ENCODE measurements around the gene VWA2.
"Not testable (repeated sequence)": the region's sequence is repeated elsewhere in the genome, so short reads cannot be mapped to it uniquely, and the experiment has no call there.

The VWA2 gene

GRCh38 chr10:114320249-114321116 is 81.4 kb downstream of the VWA2 start:
- DNase-seq, result no peak

- no peak for DNase-seq
Measured at GRCh38 chr10:114322344-114322743, 83.3 kb downstream of the VWA2 start.

DNA sequence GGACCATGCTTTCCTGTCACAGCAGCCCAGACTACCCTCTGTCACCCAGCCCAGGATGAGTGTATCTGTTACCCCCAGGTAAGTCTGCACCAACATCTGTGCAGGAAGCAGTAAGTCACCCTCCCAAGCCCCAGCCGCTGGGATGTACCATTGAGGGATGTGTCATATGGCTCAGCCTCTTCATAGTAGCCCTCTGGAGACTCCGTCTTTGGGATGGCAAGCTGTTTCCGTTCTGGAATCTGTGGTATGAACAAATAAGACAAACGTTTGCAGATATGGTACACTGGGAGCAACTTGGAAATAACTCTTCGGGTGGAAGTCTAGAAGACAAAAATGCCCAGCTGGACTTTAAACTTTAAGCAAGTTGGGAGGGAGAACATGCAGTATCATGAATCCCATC is 84.0 kb downstream of the VWA2 start:
- no peak for DNase-seq

DNA sequence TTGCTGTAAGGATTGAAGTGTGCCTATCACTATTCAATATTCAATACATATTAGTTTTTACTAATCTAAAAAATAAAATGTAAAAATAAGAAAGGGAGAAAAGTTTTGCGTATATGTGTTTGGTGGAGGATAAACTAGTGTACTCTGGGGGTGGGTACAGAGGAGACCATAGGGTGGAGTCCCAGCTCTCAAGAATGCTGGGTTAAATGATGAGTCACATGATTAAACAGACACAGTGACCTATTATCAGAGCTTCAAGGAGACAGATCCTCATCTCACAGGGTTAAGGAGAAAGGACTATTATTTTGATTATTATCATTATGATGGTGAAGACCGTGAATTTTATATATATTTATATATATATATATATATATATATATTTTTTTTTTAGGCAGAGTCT is 87.7 kb downstream of the VWA2 start:
- no peak for DNase-seq

DNA sequence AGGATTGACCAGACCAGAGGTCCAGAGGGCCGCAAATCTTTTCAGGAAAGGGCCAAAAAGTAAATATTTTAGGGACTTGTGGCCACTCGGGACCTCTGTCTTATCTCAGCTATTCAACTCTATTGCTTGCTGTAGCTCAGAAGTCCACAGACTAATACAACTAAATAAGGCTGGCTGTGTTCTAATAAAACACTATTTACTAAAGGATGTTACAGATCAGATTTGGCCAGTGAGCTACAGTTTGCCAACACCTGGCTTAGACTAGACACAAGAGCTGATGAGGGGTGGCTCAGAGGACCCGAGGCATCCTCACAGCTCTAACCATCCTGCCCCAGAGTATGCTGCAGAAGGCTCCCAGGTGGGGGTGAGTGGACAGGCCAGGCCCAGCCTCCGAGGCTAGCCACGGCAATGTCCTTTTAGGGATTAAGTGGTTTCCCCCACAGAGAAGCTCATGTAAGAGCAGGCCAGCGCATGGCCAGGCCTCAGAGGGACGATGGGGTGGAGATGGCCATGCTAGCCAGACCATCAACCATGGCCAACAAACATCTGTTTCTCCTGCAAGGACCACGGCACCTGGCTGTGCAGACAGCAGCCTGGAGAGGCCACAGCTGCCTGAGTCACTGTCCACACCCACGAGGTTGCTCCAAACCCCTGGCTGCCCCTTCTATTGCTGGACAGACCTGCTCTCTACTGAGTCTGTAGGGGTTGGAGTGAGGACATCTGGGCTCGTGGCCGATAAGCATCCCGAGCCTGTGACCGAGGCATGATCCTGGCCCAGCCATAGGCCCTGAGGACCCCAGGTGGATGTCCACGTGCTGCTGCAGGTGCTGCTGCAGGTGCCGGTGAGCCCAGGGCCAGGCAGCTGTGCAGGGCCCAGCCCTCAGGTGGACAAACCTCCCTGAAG is 88.7 kb downstream of the VWA2 start:
- DNase-seq, result no peak

- DNase-seq, result no peak
Measured at GRCh38 chr10:114328441-114328812, 89.4 kb downstream of the VWA2 start.

DNA sequence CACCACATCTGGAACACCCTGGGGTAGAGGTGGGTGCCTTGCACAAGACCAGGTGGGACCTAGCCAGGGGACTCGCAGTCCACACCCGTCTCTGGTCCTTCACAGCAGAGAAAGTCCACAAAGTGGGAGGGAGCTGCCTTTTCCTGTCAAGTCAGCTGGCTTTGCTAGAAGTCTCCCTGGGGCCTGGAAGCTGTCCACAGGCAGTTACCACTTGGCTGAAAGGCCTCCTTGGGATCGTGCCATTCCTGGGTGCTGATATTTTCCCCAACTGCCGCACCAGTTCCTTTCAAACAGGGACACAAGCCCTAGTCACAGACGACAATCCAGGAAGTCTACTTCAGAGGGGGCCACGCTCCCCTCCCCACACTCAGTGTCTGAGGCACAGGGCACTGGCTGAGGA is 89.8 kb downstream of the VWA2 start:
- DNase-seq, result no peak

- no peak for DNase-seq
Measured at GRCh38 chr10:114329634-114330365, 90.7 kb downstream of the VWA2 start.

DNA sequence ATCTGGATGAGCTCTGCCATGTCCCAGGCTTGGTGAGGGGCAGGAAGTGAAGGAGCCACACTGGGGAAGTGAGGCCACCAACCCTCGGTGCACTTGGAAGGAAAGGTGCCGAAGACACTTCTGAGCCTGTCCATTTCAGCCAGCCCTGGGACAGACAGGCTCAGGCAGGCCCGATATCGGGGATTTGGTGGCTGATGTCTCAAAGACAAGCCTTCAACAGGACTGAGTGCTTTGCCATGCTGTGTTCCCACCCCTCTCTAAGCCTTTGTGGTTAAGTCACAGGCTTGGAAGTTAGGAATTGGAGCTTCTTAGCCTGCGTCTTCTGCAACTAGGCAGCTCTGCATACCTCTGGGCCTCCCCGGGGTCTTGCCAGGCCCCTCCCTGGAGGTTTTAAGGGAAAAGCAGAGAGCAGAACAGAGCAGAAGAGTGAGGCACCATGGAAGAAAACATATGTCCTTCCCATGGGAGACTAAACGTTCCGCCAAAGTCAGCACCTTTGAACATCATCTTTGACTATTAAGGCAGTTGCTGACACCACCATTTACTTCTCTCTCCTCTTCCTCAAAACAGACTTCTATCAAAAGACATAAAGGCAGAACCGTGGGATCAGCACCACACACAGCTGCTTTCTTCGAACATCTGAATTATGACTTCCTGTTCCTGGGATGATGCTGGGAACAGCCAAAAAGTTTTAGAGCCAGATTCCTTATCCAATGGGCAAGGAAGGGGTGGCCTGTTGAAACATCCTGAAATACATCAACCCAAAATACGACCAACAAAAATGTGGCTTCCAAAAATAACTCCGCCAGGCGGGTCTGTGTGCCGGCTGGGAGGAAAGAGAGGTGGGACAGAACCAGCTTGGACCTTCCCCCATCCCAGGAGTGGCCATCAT is 93.5 kb downstream of the VWA2 start:
- DNase-seq, result no peak

- DNase-seq, result not testable (repeated sequence)
Measured at GRCh38 chr10:114333441-114333840, 94.4 kb downstream of the VWA2 start.

DNA sequence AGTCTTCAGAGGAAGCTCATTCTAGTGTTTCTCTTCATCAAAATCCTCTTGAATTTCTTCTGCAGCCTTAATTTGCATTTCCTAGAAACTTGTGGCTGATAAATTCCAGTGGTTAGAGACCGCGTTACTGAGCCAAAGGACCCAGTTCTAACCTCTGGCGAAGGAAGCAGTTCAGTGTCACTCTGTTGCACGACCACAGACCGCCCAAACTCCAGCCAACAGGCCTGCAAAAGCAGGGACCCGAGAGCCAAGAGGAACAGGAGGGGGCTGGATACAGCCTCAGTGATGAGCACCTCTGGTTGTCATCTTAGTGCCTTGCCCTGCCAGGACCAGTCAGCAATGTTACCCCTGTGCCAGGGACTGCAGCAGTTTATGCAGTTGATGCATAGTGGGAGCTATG is 95.2 kb downstream of the VWA2 start:
- DNase-seq, result no peak

DNA sequence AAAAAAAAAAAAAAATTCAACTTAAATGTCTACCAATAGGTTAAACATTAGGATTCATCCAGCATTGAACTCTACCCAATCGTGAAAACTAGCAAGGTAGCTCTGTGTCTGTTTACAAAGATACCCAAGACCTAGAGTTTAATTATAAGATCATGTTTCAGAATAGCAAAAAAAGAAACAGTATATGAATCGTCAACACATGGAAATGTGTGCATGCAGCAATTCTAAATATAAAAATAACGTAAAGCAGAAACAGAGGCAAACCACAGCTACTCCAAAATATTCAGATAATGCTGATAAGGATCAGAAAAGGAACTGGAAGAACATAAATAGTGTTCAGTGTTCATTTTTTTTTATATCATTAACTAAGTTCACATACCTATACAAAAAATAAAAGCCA is 96.6 kb downstream of the VWA2 start:
- DNase-seq, result no peak

- DNase-seq, result no peak
Measured at GRCh38 chr10:114336823-114337509, 97.9 kb downstream of the VWA2 start.

DNA sequence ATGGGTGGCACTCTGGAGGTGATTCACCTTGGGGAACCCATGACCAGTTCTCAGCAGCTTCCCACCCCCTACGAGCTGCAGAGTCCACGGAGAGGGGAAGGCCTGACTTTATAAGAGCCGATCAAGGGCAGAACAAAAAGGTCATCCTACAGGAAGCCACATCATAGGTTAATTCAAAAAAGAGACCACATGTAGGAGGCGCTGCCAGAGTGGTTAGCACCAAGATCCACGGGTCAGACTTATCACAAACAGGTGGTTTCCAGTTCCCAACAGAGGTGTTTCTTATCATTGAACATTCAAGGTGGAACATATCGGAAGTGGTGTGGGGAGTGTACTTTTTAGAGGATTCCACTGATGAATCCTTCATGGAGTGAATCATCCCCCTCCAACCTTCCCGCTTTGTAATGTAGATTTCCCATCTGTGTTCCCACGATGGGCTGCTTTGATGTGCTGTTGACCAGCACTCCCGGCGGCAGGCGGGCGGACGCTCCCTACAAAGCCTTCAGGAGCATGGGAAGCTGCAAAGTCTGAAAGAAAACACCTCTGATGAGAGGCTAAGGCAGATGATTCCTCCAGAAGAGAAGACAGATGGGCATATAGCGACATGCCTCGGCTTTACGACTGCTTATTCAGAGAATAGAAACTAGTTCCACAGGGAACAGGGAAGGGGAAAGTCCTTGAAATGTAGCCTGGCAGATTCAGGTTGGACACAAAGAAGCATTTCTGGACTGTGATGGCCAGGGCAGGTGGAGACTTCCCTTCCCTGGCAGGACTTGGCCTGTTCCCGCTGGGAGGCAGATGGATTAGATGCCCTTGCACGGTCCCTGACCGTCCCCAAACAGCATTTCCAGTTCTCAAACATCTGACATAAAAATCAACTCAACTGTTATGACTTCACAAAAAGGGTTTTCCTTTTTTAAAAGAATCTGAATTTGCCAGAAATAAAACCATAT is 98.7 kb downstream of the VWA2 start:
- DNase-seq, result no peak

DNA sequence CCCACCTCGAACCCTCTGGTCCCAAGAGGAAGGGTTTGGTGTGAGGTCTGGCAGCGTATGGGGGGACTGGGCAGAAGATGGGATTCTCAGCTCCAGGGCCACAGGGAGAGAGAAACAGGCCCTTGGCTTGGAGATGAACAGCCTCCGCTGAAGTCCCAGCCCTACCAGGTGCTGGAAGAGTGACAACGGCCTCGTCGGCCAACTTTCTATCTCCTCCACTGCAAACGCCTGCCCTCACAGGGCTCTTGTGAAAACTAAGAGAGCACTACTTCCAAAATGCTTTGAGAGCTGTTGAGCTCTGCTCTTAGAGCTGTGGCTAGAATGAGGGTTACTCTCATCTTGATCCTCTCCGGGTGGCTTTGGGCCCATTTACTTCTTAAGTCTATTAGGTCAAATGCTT is 101.8 kb downstream of the VWA2 start:
- no peak for DNase-seq
